ENCODE measurements around the gene PTPRG. TPM values are rescaled to one million over a fixed set of nuclear protein-coding genes. Genes with fewer than 3 reads are reported as not detected.

Gene PTPRG
- polyA plus RNA-seq, 1 donor (not counting 4 experiments of a cell fraction or from before 2014, with no cell fraction given) = 12.1 TPM

GRCh38 chr3:61724183-61724582, 162.8 kb downstream of the PTPRG start:
- H3K4me3 ChIP-seq (ENCODE audit: control insufficient read depth in 2 of 3, extremely low read depth in 1 of 3, insufficient read depth in 2 of 3, low read depth in 1 of 3, low read length in 3 of 3) = no peak overlapping the region
- no peak overlapping the region for H2AFZ ChIP-seq (ENCODE audit: control insufficient read depth, low read length)
- H4K20me1 ChIP-seq (ENCODE audit: control insufficient read depth, extremely low read depth, insufficient read depth, low read length) = no peaks in the 10 kb centered on the region
- no peaks in the 10 kb centered on the region for H3K9me1 ChIP-seq (ENCODE audit: control insufficient read depth, extremely low read depth, insufficient read depth, low read length)
- H3K4me2 ChIP-seq (ENCODE audit: control insufficient read depth, extremely low read depth, insufficient read depth, low read depth, low read length) = no peak overlapping the region
- H3K9me3 ChIP-seq (ENCODE audit: control insufficient read depth, low read depth, low read length) = no peaks in the 10 kb centered on the region
- no peak overlapping the region for H3K27ac ChIP-seq (ENCODE audit: control insufficient read depth, insufficient read depth, low read length)
- H3K9ac ChIP-seq (ENCODE audit: control insufficient read depth, extremely low read depth, insufficient read depth, low read length) = no peak overlapping the region
- TF ChIP-seq EZH2 (IDR thresholded peaks at IDR 0.05; ENCODE audit: low read length) (no peak), CTCF (optimal IDR thresholded peaks at IDR 0.05 in 1 of 3, IDR thresholded peaks at IDR 0.05 in 1 of 3, conservative IDR thresholded peaks at IDR 0.05 in 1 of 3; ENCODE audit: extremely low read depth in 1 of 3, insufficient read depth in 2 of 3, low read length in 3 of 3) (no peak)
- no peak for FAIRE-seq
- dilution Hi-C loops (cut with MboI; ENCODE audit: extremely low pct_ligation_motif_present, low sequenced_read_pairs) = no loop called here
- H3K27me3 ChIP-seq (ENCODE audit: control insufficient read depth, extremely low read depth, insufficient read depth, low read length) = no peaks in the 10 kb centered on the region
- no peaks in the 10 kb centered on the region for H3K36me3 ChIP-seq (ENCODE audit: control insufficient read depth in 2 of 2, extremely low read depth in 1 of 2, insufficient read depth in 2 of 2, low read length in 2 of 2)
- peaks cover 4% of the 10 kb centered on the region for H3K79me2 ChIP-seq (ENCODE audit: control insufficient read depth, insufficient read depth, low read length)
- no peak for DNase-seq (ENCODE audit: low read depth, low spot score)
- no peaks in the 10 kb centered on the region for H3K4me1 ChIP-seq (ENCODE audit: control insufficient read depth, extremely low read depth, insufficient read depth, low read length)

DNA sequence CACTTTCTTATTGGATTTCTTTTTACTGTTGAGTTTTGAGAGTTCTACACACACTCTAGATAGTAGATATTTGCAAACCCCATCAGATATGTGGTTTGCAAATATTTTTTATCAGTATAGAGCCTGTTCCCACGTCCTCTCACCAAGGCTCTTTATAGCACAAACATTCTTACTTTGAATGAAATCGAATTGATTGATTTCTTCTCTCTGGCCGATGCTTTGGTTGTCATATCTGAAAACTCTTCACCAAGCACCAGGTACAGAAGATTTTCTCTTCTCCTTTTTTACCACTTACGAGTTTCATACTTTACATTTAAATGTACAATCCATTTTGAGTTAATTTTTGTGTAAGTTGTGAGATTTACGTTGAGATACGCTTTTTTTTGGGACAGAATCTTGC, 163.4 kb downstream of the PTPRG start:
- no peaks in the 10 kb centered on the region for H3K27me3 ChIP-seq (ENCODE audit: control insufficient read depth, extremely low read depth, insufficient read depth, low read length)
- no peak overlapping the region for H2AFZ ChIP-seq (ENCODE audit: control insufficient read depth, low read length)
- no peaks in the 10 kb centered on the region for H3K9me3 ChIP-seq (ENCODE audit: control insufficient read depth, low read depth, low read length)
- no peak overlapping the region for H3K9ac ChIP-seq (ENCODE audit: control insufficient read depth, extremely low read depth, insufficient read depth, low read length)
- H4K20me1 ChIP-seq (ENCODE audit: control insufficient read depth, extremely low read depth, insufficient read depth, low read length) = no peaks in the 10 kb centered on the region
- H3K27ac ChIP-seq (ENCODE audit: control insufficient read depth, insufficient read depth, low read length) = no peak overlapping the region
- TF ChIP-seq EZH2 (IDR thresholded peaks at IDR 0.05; ENCODE audit: low read length) (no peak), CTCF (optimal IDR thresholded peaks at IDR 0.05 in 1 of 3, IDR thresholded peaks at IDR 0.05 in 1 of 3, conservative IDR thresholded peaks at IDR 0.05 in 1 of 3; ENCODE audit: extremely low read depth in 1 of 3, insufficient read depth in 2 of 3, low read length in 3 of 3) (no peak)
- no peaks in the 10 kb centered on the region for H3K4me1 ChIP-seq (ENCODE audit: control insufficient read depth, extremely low read depth, insufficient read depth, low read length)
- H3K79me2 ChIP-seq (ENCODE audit: control insufficient read depth, insufficient read depth, low read length) = peaks cover 4% of the 10 kb centered on the region
- H3K4me2 ChIP-seq (ENCODE audit: control insufficient read depth, extremely low read depth, insufficient read depth, low read depth, low read length) = no peak overlapping the region
- DNase-seq (ENCODE audit: low read depth, low spot score) = no peak
- FAIRE-seq = no peak
- no peaks in the 10 kb centered on the region for H3K9me1 ChIP-seq (ENCODE audit: control insufficient read depth, extremely low read depth, insufficient read depth, low read length)
- no peak overlapping the region for H3K4me3 ChIP-seq (ENCODE audit: control insufficient read depth in 2 of 3, extremely low read depth in 1 of 3, insufficient read depth in 2 of 3, low read depth in 1 of 3, low read length in 3 of 3)
- dilution Hi-C loops (cut with MboI; ENCODE audit: extremely low pct_ligation_motif_present, low sequenced_read_pairs) = no loop called here
- no peaks in the 10 kb centered on the region for H3K36me3 ChIP-seq (ENCODE audit: control insufficient read depth in 2 of 2, extremely low read depth in 1 of 2, insufficient read depth in 2 of 2, low read length in 2 of 2)

Data from keratinocyte (primary cell).